GM12878 (cell line): Measurements from ENCODE around the gene OR10H1. TPM values are rescaled to one million over a fixed set of nuclear protein-coding genes. Genes with fewer than 3 reads are reported as not detected.

ENCODE experiments used
- ATAC-seq: fragments of 200-7000 bp; cut with Tn5 transposase; 3 replicates; pipeline ENCODE4 v1.9.1; 2020; ENCODE audit warnings: mild to moderate bottlenecking, moderate library complexity
- BruUV-seq: library from RNA; stranded (reverse); fragments of 400-500 nt; replicated peaks from 2 replicates; lab custom pipeline; 2021; lab: Mats Ljungman, UMichigan
- CTCF ChIA-PET: fragments of 300-600 bp; sonication (Branson Sonifier 250); formaldehyde crosslinking; extraction: SDS; loops from one replicate; lab custom pipeline; 2021; ENCODE audit warnings: inconsistent platforms; lab: Yijun Ruan, JAX
- POLR2A ChIA-PET: fragments of 350-600 bp; formaldehyde crosslinking; extraction: SDS; loops from one replicate; lab custom pipeline; 2021; ENCODE audit warnings: inconsistent platforms; lab: Charles Lee
- RAD21 ChIA-PET: fragments of 300-600 bp; sonication (Branson Sonifier 250); formaldehyde crosslinking; loops from one replicate; lab custom pipeline; 2023; ENCODE audit warnings: antibody characterized with exemption; ENCODE audit not compliant: unreplicated experiment; lab: Charles Lee
- SMC1A ChIA-PET: fragments of 300-600 bp; sonication (Branson Sonifier 250); formaldehyde crosslinking; loops from one replicate; lab custom pipeline; 2023; ENCODE audit not compliant: unreplicated experiment, uncharacterized antibody; lab: Charles Lee
- DNase-seq: peaks from one replicate; pipeline ENCODE4 v3.0.0-alpha.2; 2011; ENCODE audit warnings: low read depth, low spot score
- FAIRE-seq: peaks from 3 replicates; lab custom pipeline; 2011; peaks lifted over from hg19 to GRCh38; lab: Jason Lieb, UNC
- H2AFZ ChIP-seq: 2 replicates; pipeline ENCODE4 v1.6.0; 2011; ENCODE audit warnings: low read depth, low read length, control low read depth; ENCODE audit not compliant: control insufficient read depth
- H3K27ac ChIP-seq: 2 replicates; pipeline ENCODE4 v1.5.1; 2011; ENCODE audit warnings: control low read depth; ENCODE audit not compliant: control insufficient read depth, insufficient read depth
- H3K27me3 ChIP-seq, 2 experiments: replicated peaks in 1 of 2; 2 replicates each; pipeline versions ENCODE4 v1.6.0 to v1.6.1; 2011; ENCODE audit warnings: low read length in 1 of 2; ENCODE audit not compliant: control insufficient read depth in 2 of 2, insufficient read depth in 2 of 2
- H3K36me3 ChIP-seq, 2 experiments: 2 replicates each; pipeline ENCODE4 v1.5.1; 2011; ENCODE audit warnings: low read length in 1 of 2; ENCODE audit not compliant: control insufficient read depth in 2 of 2, insufficient read depth in 2 of 2
- H3K4me1 ChIP-seq: 2 replicates; pipeline ENCODE4 v1.6.1; 2011; ENCODE audit warnings: mild to moderate bottlenecking, low read length, moderate library complexity, mixed read lengths; ENCODE audit not compliant: control insufficient read depth, insufficient read depth
- H3K4me2 ChIP-seq: 2 replicates; pipeline ENCODE4 v1.6.0; 2011; ENCODE audit warnings: control low read depth; ENCODE audit not compliant: control insufficient read depth, insufficient read depth
- H3K4me3 ChIP-seq: fragments of 200-600 bp; sonication (generic); 2 replicates; pipeline ENCODE4 v1.5.1; 2016
- H3K79me2 ChIP-seq: 2 replicates; pipeline ENCODE4 v1.6.0; 2011; ENCODE audit warnings: low read length; ENCODE audit not compliant: control insufficient read depth, insufficient read depth
- H3K9ac ChIP-seq: 2 replicates; pipeline ENCODE4 v1.8.0; 2011; ENCODE audit warnings: low read length, control low read depth, mixed read lengths; ENCODE audit not compliant: control insufficient read depth, insufficient read depth
- H3K9me3 ChIP-seq: replicated peaks from 3 replicates; pipeline ENCODE4 v1.5.1; 2011; ENCODE audit warnings: mild to moderate bottlenecking, low read length; ENCODE audit not compliant: control insufficient read depth, insufficient read depth
- H4K20me1 ChIP-seq: 2 replicates; pipeline ENCODE4 v1.6.0; 2011; ENCODE audit not compliant: control insufficient read depth, insufficient read depth
- CEBPB ChIP-seq, 2 experiments: fragments of 150-350 bp in 1 of 2; IDR thresholded peaks; 2 replicates each; pipeline ENCODE4 v1.6.1; 2012 to 2014; ENCODE audit warnings: low read depth in 2 of 2, low read length in 2 of 2, borderline replicate concordance in 1 of 2, inconsistent platforms in 1 of 2
- NR2C1 ChIP-seq: fragments of 450-650 bp; IDR thresholded peaks from 2 replicates; pipeline ENCODE4 v1.6.1; 2017; ENCODE audit warnings: antibody characterized with exemption, mild to moderate bottlenecking, moderate library complexity
- NR2F1 ChIP-seq: fragments of 450-650 bp; conservative IDR thresholded peaks from 2 replicates; pipeline ENCODE4 v1.6.1; 2017; ENCODE audit warnings: mild to moderate bottlenecking
- USF2 ChIP-seq: IDR thresholded peaks from 2 replicates; pipeline ENCODE4 v1.6.1; 2011; ENCODE audit warnings: low read depth, low read length, improper control_type of control experiment, borderline replicate concordance
- ZNF274 ChIP-seq: IDR thresholded peaks from one replicate; pipeline ENCODE4 v1.8.0; 2011; ENCODE audit not compliant: insufficient read length, insufficient read depth
- WGBS: methylation state at CpG from one replicate; pipeline ENCODE4 v1.1.6; 2016; ENCODE audit warnings: low lambda C conversion rate; ENCODE audit not compliant: insufficient replicate concordance, insufficient coverage; ENCODE audit errors: missing lambda C conversion rate; 5-methylcytosine and 5-hydroxymethylcytosine counted together
- in situ Hi-C: fragments of 300-500 bp; cut with MboI; formaldehyde crosslinking; loops from 9 replicates; pipeline ENCODE4 v1.14.3; 2018; ENCODE audit warnings: mixed read lengths
- intact Hi-C: fragments of 100-400 bp; cut with micrococcal nuclease; formaldehyde crosslinking; loops from one replicate; pipeline ENCODE4 v1.14.2; 2022; ENCODE audit not compliant: unreplicated experiment
- polyA plus RNA-seq, 11 experiments: library from polyadenylated mRNA; depleted of rRNA in 4 of 11; unstranded in 6 of 11; stranded (reverse) in 5 of 11; fragments of >200 nt; fragmentation: Nextera tagmentation in 4 of 11; fragmentation: Illumina TruSeq in 1 of 11; extraction: Ambion mirVana in 4 of 11; extraction: Trizol in 1 of 11; gene quantifications; 1 replicate in 1 of 11; 2 replicates in 10 of 11; pipeline versions ENCODE4 v1.2.1 to v1.2.3, GENCODE V29; 2011 to 2016; ENCODE audit warnings: inconsistent platforms in 2 of 11, missing spikeins in 2 of 11, low read depth in 1 of 11
- total RNA-seq, 4 experiments: library from RNA; depleted of rRNA in 3 of 4; stranded (reverse); fragments of >200 nt in 3 of 4; fragmentation: Illumina TruSeq in 1 of 4; extraction: Trizol in 1 of 4; gene quantifications; 2 replicates each; pipeline versions ENCODE4 v1.2.1 to v1.2.3, GENCODE V29; 2013 to 2021

Gene OR10H1
- total and polyA plus RNA-seq, 10 of the 15 experiments (the other 5 are each of a cell fraction or from before 2014, with no cell fraction given) = not detected

- TF ChIP-seq ZNF274 (no peak), NR2F1 (no peak)
Measured at GRCh38 chr19:15779756-15780476, 35.5 kb downstream of the OR10H1 start (continued).

GRCh38 chr19:15776991-15777970, 38.2 kb downstream of the OR10H1 start:
- no peak for ATAC-seq
- H3K4me3 ChIP-seq = no peak overlapping the region
- 3% methylated on average over 9 of the region's 9 CpGs for WGBS
- H3K27ac ChIP-seq = no peak overlapping the region
- H3K9me3 ChIP-seq = no peaks in the 10 kb centered on the region
- H3K36me3 ChIP-seq = no peaks in the 10 kb centered on the region
- no peak for DNase-seq
- POLR2A ChIA-PET = no interaction called here
- no peak overlapping the region for H2AFZ ChIP-seq
- CTCF ChIA-PET = no interaction called here
- SMC1A ChIA-PET = no interaction called here
- intact Hi-C loops = loop anchor here (5.0 kb wide), 1 partner anchor 100 kb away; no protein-coding TSS in a partner anchor
- H3K79me2 ChIP-seq = no peaks in the 10 kb centered on the region
- FAIRE-seq = no peak
- H3K9ac ChIP-seq = no peak overlapping the region
- in situ Hi-C loops = loop anchor here (5.0 kb wide), 1 partner anchor 105 kb away; the partner anchor contains the start of gene CYP4F12
- H3K4me2 ChIP-seq = no peak overlapping the region
- BruUV-seq = no TSS peak
- TF ChIP-seq USF2 (no peak), NR2C1 (no peak), CEBPB (IDR thresholded peaks at IDR 0.05; ENCODE audit: borderline replicate concordance in 1 of 2, low read depth in 2 of 2, low read length in 2 of 2) (no peak)
- RAD21 ChIA-PET = no interaction called here
- H3K4me1 ChIP-seq = no peaks in the 10 kb centered on the region
- no peaks in the 10 kb centered on the region for H3K27me3 ChIP-seq
- H4K20me1 ChIP-seq = no peaks in the 10 kb centered on the region
